Activated T-helper 1 cell treated with anti-CD3 and anti-CD28 coated beads, Interleukin-12 subunit alpha, Interleukin-12 subunit beta, Interleukin-2, Interleukin-4 antibody, amounts not matched to agents 30 ng/mL and 10 ng/mL and 1 ng/mL, durations not matched to agents 14 hours and 24 hours and 36 hours (primary cell): Measurements from ENCODE around the gene KLF16. TPM values are rescaled to one million over a fixed set of nuclear protein-coding genes. Genes with fewer than 3 reads are reported as not detected.

Source experiments
- DNase-seq: peaks from one replicate; pipeline ENCODE4 v3.0.0; 2021; ENCODE audit warnings: low spot score
- H3K27ac Mint-ChIP-seq: one replicate; pipeline ENCODE4 v1.8.0; 2021; ENCODE audit warnings: mild to moderate bottlenecking, mixed read lengths
- H3K27me3 Mint-ChIP-seq: one replicate; pipeline ENCODE4 v1.8.0; 2022; ENCODE audit warnings: mild to moderate bottlenecking, moderate library complexity, mixed read lengths; ENCODE audit not compliant: insufficient read depth
- H3K36me3 Mint-ChIP-seq: one replicate; pipeline ENCODE4 v1.8.0; 2021; ENCODE audit warnings: low read depth, mixed read lengths
- H3K4me1 Mint-ChIP-seq: one replicate; pipeline ENCODE4 v1.8.0; 2021; ENCODE audit warnings: low read depth, mixed read lengths
- H3K4me3 Mint-ChIP-seq: one replicate; pipeline ENCODE4 v1.8.0; 2021; ENCODE audit warnings: mild to moderate bottlenecking, moderate library complexity, mixed read lengths
- H3K9me3 Mint-ChIP-seq: one replicate; pipeline ENCODE4 v1.8.0; 2021; ENCODE audit warnings: mixed read lengths
- intact Hi-C: fragments of 100-400 bp; cut with micrococcal nuclease; formaldehyde crosslinking; loops from one replicate; pipeline ENCODE4 v1.15.1; 2024
- total RNA-seq: library from RNA; stranded (reverse); gene quantifications from 2 replicates; pipeline ENCODE4 v1.2.3, GENCODE V29; 2022

KLF16 gene
- total RNA-seq, 1 donor from 2014 or later = 39.1 TPM

GRCh38 chr19:1855828-1856255 is 7.5 kb downstream of the KLF16 start:
- no peaks in the 10 kb centered on the region for H3K27me3 Mint-ChIP-seq
- H3K9me3 Mint-ChIP-seq = no peaks in the 10 kb centered on the region
- DNase-seq = peak; percentile 27
- H3K27ac Mint-ChIP-seq = peak overlapping the region; percentile 86
- H3K36me3 Mint-ChIP-seq = peaks cover 4% of the 10 kb centered on the region
- H3K4me3 Mint-ChIP-seq = peak overlapping the region; percentile 80
- intact Hi-C loops = loop anchor here (1.0 kb wide), 2 partner anchors 7 to 44 kb away; partner anchors contain the start of genes ATP8B3 and KLF16
- H3K4me1 Mint-ChIP-seq = peaks cover 27% of the 10 kb centered on the region

GRCh38 chr19:1855040-1855827 is 8.1 kb downstream of the KLF16 start:
- H3K9me3 Mint-ChIP-seq = no peaks in the 10 kb centered on the region
- DNase-seq = peak; percentile 87
- H3K27ac Mint-ChIP-seq = peak overlapping the region; percentile 86
- peaks cover 27% of the 10 kb centered on the region for H3K4me1 Mint-ChIP-seq
- H3K36me3 Mint-ChIP-seq = peaks cover 4% of the 10 kb centered on the region
- no peaks in the 10 kb centered on the region for H3K27me3 Mint-ChIP-seq
- intact Hi-C loops = loop anchor here (1.0 kb wide), 2 partner anchors 8 to 43 kb away; partner anchors contain the start of genes ATP8B3 and KLF16
- H3K4me3 Mint-ChIP-seq = peak overlapping the region; percentile 80

- Mint-ChIP-seq H3K27ac (no peak overlapping the region), H3K4me3 (peak overlapping the region; percentile 73), H3K9me3 (no peaks in the 10 kb centered on the region), H3K36me3 (peaks cover 7% of the 10 kb centered on the region), H3K27me3 (no peaks in the 10 kb centered on the region), H3K4me1 (peaks cover 32% of the 10 kb centered on the region)
- no peak for DNase-seq
- intact Hi-C loops = loop anchor here (1.0 kb wide), 2 partner anchors 9 to 42 kb away; partner anchors contain the start of genes ATP8B3 and KLF16
Measured at GRCh38 chr19:1854542-1855039, 8.8 kb downstream of the KLF16 start.

- peaks cover 31% of the 10 kb centered on the region for H3K4me1 Mint-ChIP-seq
- no peaks in the 10 kb centered on the region for H3K27me3 Mint-ChIP-seq
- H3K27ac Mint-ChIP-seq = no peak overlapping the region
- no peaks in the 10 kb centered on the region for H3K9me3 Mint-ChIP-seq
- intact Hi-C loops = no loop called here
- no peak overlapping the region for H3K4me3 Mint-ChIP-seq
- H3K36me3 Mint-ChIP-seq = peaks cover 7% of the 10 kb centered on the region
- no peak for DNase-seq
Measured at GRCh38 chr19:1854039-1854541, 9.3 kb downstream of the KLF16 start.

GRCh38 chr19:1853295-1854038 is 9.9 kb downstream of the KLF16 start:
- H3K36me3 Mint-ChIP-seq = peaks cover 7% of the 10 kb centered on the region
- H3K4me1 Mint-ChIP-seq = peaks cover 34% of the 10 kb centered on the region
- peak overlapping the region; percentile 73 for H3K4me3 Mint-ChIP-seq
- DNase-seq = peak; percentile 82
- intact Hi-C loops = no loop called here
- H3K9me3 Mint-ChIP-seq = no peaks in the 10 kb centered on the region
- no peaks in the 10 kb centered on the region for H3K27me3 Mint-ChIP-seq
- peak overlapping the region; percentile 89 for H3K27ac Mint-ChIP-seq

GRCh38 chr19:1852581-1853128 is 10.7 kb downstream of the KLF16 start:
- H3K27ac Mint-ChIP-seq = no peak overlapping the region
- peaks cover 7% of the 10 kb centered on the region for H3K36me3 Mint-ChIP-seq
- H3K4me1 Mint-ChIP-seq = peaks cover 34% of the 10 kb centered on the region
- no peak overlapping the region for H3K4me3 Mint-ChIP-seq
- intact Hi-C loops = no loop called here
- DNase-seq = no peak
- H3K27me3 Mint-ChIP-seq = no peaks in the 10 kb centered on the region
- H3K9me3 Mint-ChIP-seq = no peaks in the 10 kb centered on the region

GRCh38 chr19:1851654-1852580 is 11.5 kb downstream of the KLF16 start:
- DNase-seq = no peak
- Mint-ChIP-seq H3K27ac (no peak overlapping the region), H3K36me3 (peaks cover 7% of the 10 kb centered on the region), H3K27me3 (no peaks in the 10 kb centered on the region), H3K4me3 (no peak overlapping the region), H3K4me1 (peaks cover 41% of the 10 kb centered on the region), H3K9me3 (no peaks in the 10 kb centered on the region)
- intact Hi-C loops = no loop called here

- Mint-ChIP-seq H3K9me3 (no peaks in the 10 kb centered on the region), H3K4me3 (no peak overlapping the region), H3K4me1 (peaks cover 49% of the 10 kb centered on the region), H3K27ac (no peak overlapping the region), H3K36me3 (peaks cover 9% of the 10 kb centered on the region), H3K27me3 (no peaks in the 10 kb centered on the region)
- DNase-seq = no peak
- intact Hi-C loops = no loop called here
Measured at GRCh38 chr19:1850809-1851653, 12.3 kb downstream of the KLF16 start.

- H3K27me3 Mint-ChIP-seq = no peaks in the 10 kb centered on the region
- intact Hi-C loops = loop anchor here (2.0 kb wide), 2 partner anchors 197 to 257 kb away; partner anchors contain the start of genes MBD3 and TCF3
- H3K9me3 Mint-ChIP-seq = no peaks in the 10 kb centered on the region
- no peak for DNase-seq
- peak overlapping the region; percentile 22 for H3K4me3 Mint-ChIP-seq
- H3K4me1 Mint-ChIP-seq = peaks cover 44% of the 10 kb centered on the region
- H3K27ac Mint-ChIP-seq = peak overlapping the region; percentile 44
- peaks cover 12% of the 10 kb centered on the region for H3K36me3 Mint-ChIP-seq
Measured at GRCh38 chr19:1849886-1850398, 13.4 kb downstream of the KLF16 start.

- H3K4me1 Mint-ChIP-seq = peaks cover 40% of the 10 kb centered on the region
- H3K9me3 Mint-ChIP-seq = no peaks in the 10 kb centered on the region
- peak overlapping the region; percentile 77 for H3K4me3 Mint-ChIP-seq
- no peaks in the 10 kb centered on the region for H3K27me3 Mint-ChIP-seq
- peaks cover 12% of the 10 kb centered on the region for H3K36me3 Mint-ChIP-seq
- intact Hi-C loops = loop anchor here (2.0 kb wide), 2 partner anchors 196 to 256 kb away; partner anchors contain the start of genes MBD3 and TCF3
- H3K27ac Mint-ChIP-seq = peak overlapping the region; percentile 79
- no peak for DNase-seq
Measured at GRCh38 chr19:1849132-1849474, 14.3 kb downstream of the KLF16 start.
